Upper lobe of right lung (tissue), 1 donor: ENCODE measurements around the gene NCK2. TPM values are rescaled to one million over a fixed set of nuclear protein-coding genes. Genes with fewer than 3 reads are reported as not detected.

Experiments used
- ATAC-seq: fragments of 200-7000 bp; cut with Tn5 transposase; one replicate; pipeline ENCODE4 v1.9.1; 2020; ENCODE audit warnings: mild to moderate bottlenecking, moderate library complexity
- DNase-seq: peaks from one replicate; pipeline ENCODE4 v3.0.0-alpha.2; 2020
- H3K27ac ChIP-seq: fragments of 200-600 bp; one replicate; pipeline ENCODE4 v1.8.0; 2022
- H3K27me3 ChIP-seq: fragments of 200-600 bp; one replicate; pipeline ENCODE4 v1.8.0; 2022; ENCODE audit warnings: mild to moderate bottlenecking
- H3K36me3 ChIP-seq: fragments of 200-600 bp; one replicate; pipeline ENCODE4 v1.8.0; 2022
- H3K4me1 ChIP-seq: fragments of 200-600 bp; one replicate; pipeline ENCODE4 v1.8.0; 2022
- H3K4me3 ChIP-seq: fragments of 200-600 bp; one replicate; pipeline ENCODE4 v1.8.0; 2022; ENCODE audit warnings: mild to moderate bottlenecking
- H3K9me3 ChIP-seq: fragments of 200-600 bp; one replicate; pipeline ENCODE4 v1.8.0; 2022
- intact Hi-C: fragments of 100-400 bp; cut with DNase I; formaldehyde crosslinking; loops from one replicate; pipeline ENCODE4 v1.11.0; 2022
- total RNA-seq: library from RNA; stranded (reverse); fragmentation: NEBNext Ultra II Directional; extraction: Animal tissue kit (Norgen Biotek cat#: 25700); gene quantifications from one replicate; pipeline ENCODE4 v1.2.1, GENCODE V29; 2021
- TF ChIP-seq, protein P1 (sequence below): fragments of 200-600 bp; IDR thresholded peaks from one replicate; pipeline ENCODE4 v1.8.0; 2022; ENCODE audit warnings: antibody characterized with exemption
- donor health status: DM: no; HTN: yes; CAD: no; lungs with severe emphysema.

The NCK2 gene
- total RNA-seq, 1 donor from 2014 or later: 49.7 TPM

DNA sequence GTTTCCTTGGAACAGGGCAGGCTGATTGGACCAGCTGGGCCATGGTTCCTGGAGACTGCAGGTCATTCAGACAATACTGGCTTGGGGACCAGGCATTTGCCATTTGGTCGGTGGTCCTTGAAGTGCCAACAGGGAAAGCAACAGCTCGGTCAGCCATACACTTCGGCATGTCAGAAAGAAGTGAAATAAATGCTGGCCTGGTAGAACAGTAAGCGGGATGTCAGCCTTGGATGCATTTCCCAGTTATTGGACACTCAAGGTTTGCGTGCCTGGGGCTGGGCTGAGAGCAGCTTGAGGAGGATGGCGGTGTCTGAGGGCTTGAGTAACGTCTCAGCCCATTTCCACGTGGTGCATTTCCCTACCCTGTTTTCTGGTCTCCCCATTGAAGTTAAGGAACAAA is 75.4 kb downstream of the NCK2 start:
- peaks cover under 1% of the 10 kb centered on the region for H3K4me1 ChIP-seq
- no peak for ATAC-seq
- no peak for DNase-seq

DNA sequence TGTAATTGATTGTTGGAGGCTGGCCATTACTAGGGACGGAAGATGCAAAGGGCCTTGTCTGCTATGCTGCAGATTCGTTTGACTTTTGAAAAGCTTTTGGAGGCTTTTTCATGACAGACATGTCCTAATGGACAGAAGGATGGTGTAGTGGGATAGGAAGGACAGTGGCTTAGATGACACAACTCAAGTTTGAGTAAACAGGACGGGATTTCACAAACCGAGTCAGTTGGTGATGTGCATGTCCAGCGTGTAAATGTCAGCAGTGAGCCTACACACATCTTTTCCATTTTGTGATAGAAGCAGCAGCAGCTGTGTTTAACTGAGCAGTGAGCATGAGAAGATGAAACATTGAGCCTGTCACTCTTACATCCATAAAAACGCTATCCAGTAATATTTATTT is 76.0 kb downstream of the NCK2 start:
- H3K27ac ChIP-seq: no peak overlapping the region
- no peaks in the 10 kb centered on the region for H3K4me1 ChIP-seq
- intact Hi-C loops: no loop called here
- H3K4me3 ChIP-seq: no peak overlapping the region
- H3K9me3 ChIP-seq: no peaks in the 10 kb centered on the region
- H3K27me3 ChIP-seq: no peaks in the 10 kb centered on the region
- TF ChIP-seq, protein P1, sequence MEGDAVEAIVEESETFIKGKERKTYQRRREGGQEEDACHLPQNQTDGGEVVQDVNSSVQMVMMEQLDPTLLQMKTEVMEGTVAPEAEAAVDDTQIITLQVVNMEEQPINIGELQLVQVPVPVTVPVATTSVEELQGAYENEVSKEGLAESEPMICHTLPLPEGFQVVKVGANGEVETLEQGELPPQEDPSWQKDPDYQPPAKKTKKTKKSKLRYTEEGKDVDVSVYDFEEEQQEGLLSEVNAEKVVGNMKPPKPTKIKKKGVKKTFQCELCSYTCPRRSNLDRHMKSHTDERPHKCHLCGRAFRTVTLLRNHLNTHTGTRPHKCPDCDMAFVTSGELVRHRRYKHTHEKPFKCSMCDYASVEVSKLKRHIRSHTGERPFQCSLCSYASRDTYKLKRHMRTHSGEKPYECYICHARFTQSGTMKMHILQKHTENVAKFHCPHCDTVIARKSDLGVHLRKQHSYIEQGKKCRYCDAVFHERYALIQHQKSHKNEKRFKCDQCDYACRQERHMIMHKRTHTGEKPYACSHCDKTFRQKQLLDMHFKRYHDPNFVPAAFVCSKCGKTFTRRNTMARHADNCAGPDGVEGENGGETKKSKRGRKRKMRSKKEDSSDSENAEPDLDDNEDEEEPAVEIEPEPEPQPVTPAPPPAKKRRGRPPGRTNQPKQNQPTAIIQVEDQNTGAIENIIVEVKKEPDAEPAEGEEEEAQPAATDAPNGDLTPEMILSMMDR: no peak
- DNase-seq (no peak), ATAC-seq (no peak)
- no peaks in the 10 kb centered on the region for H3K36me3 ChIP-seq

More for the DNA sequence above, 75.4 kb downstream of the NCK2 start:
- Histone ChIP-seq H3K4me3 (no peak overlapping the region), H3K27ac (no peak overlapping the region), H3K27me3 (no peaks in the 10 kb centered on the region), H3K9me3 (no peaks in the 10 kb centered on the region), H3K36me3 (no peaks in the 10 kb centered on the region)
- intact Hi-C loops: no loop called here
- TF ChIP-seq, protein P1: no peak

DNA sequence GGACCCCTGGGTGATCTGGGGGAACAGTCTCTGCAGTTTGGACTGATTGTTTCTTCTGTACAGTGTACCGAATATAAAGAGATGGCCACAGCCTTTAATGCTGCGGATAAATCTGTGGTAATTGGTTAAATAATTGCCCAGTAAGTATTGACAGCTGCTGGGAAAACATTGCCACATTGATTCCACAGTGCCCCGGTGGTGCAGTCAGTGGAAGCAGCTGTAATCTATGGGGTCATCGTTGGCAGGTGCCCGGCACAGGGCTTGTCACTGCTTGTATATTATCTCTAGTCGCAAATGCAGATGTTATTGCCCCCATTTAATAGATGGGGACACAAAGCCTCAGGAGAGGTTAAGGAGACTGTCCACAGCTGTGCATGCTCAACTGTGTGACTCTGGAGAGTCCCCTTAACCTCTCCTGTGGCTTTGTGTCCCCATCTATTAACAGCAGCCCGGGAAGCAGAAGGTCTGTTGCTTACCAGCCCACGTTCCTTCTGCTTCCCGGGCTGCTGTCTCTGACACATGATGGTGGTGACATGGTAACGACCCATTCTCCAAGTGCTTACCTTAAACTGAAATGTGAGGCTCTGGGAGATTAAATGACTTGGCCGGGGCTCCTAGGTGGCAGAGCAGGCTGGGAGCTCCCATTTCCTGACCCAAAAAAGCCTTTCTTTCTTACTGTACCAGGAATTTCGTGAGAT is 76.9 kb downstream of the NCK2 start:
- TF ChIP-seq, protein P1: no peak
- Histone ChIP-seq H3K4me3 (no peak overlapping the region), H3K27me3 (no peaks in the 10 kb centered on the region), H3K4me1 (no peaks in the 10 kb centered on the region), H3K9me3 (no peaks in the 10 kb centered on the region), H3K27ac (no peak overlapping the region), H3K36me3 (no peaks in the 10 kb centered on the region)
- DNase-seq: no peak
- no peak for ATAC-seq
- intact Hi-C loops: no loop called here

DNA sequence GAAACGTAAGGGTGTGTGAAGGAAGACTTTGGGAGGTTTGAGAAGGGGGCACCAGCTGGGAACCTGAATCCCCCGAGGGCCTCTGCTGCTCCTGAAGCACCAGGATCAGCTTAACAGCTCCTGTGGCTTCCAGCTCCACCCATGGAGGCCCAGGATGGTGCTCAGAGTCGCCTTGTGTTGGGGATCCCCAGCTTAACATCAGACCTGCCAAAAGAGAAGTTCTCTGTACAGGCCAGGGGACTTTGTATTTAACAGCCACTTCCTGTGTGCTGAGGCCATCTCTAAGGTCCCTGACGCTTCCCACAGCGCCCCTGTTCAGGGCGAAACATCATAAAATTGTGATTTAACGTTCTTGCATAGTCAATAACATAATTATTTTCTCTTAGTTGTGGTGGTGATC is 77.5 kb downstream of the NCK2 start:
- DNase-seq (no peak), ATAC-seq (peak; percentile 38)
- Histone ChIP-seq H3K36me3 (no peaks in the 10 kb centered on the region), H3K4me1 (no peaks in the 10 kb centered on the region), H3K27ac (no peak overlapping the region), H3K27me3 (no peaks in the 10 kb centered on the region), H3K4me3 (no peak overlapping the region), H3K9me3 (no peaks in the 10 kb centered on the region)
- intact Hi-C loops: no loop called here
- TF ChIP-seq, protein P1: no peak

DNA sequence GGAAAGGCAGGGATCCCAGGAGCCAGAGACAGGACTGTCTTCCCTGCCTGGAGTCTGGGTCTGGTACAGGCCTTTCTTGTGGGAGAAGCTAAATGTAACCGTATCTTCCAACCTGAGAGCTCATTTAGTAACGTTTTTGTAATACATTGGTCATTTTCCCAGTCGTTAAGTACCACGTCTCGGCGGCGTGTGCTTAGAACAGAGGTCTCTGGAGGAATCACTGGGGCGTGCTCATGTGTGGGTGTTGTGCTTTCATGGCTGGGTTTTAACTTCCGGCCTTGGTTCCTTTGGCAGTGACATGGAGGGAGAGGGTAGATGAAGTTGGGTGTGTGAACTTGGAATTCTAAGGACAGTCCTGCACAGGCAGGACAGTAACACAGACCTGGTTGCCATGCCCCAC is 79.7 kb downstream of the NCK2 start:
- DNase-seq: no peak
- H3K27me3 ChIP-seq: no peaks in the 10 kb centered on the region
- no peak overlapping the region for H3K27ac ChIP-seq
- no peak for ATAC-seq
- intact Hi-C loops: no loop called here
- TF ChIP-seq, protein P1: no peak
- no peaks in the 10 kb centered on the region for H3K4me1 ChIP-seq
- no peaks in the 10 kb centered on the region for H3K36me3 ChIP-seq
- no peak overlapping the region for H3K4me3 ChIP-seq
- H3K9me3 ChIP-seq: no peaks in the 10 kb centered on the region
